Frontal cortex (tissue), 4 donors: ENCODE data around the gene PPIL1. TPM values are rescaled to one million over a fixed set of nuclear protein-coding genes. Genes with fewer than 3 reads are reported as not detected.
A peak's percentile ranks its signal among the peaks of the same experiment; 100 is the strongest.

Experiments used
- DNase-seq, 2 donors: peaks; one replicate each; pipeline ENCODE4 v3.0.0; 2012; ENCODE audit warnings: low spot score in 2 of 2
- FAIRE-seq: peaks from 2 replicates; lab custom pipeline; 2012; peaks lifted over from hg19 to GRCh38; lab: Jason Lieb, UNC
- total RNA-seq: library from RNA; depleted of rRNA; stranded (reverse); fragments of >200 nt; gene quantifications from one replicate; pipeline ENCODE4 v1.2.3, GENCODE V29; 2014
- donor health status: control.
- donor health status: control.
- donor health status: control.

Gene PPIL1
- total RNA-seq, 1 donor from 2014 or later, result 40.8 TPM

DNA sequence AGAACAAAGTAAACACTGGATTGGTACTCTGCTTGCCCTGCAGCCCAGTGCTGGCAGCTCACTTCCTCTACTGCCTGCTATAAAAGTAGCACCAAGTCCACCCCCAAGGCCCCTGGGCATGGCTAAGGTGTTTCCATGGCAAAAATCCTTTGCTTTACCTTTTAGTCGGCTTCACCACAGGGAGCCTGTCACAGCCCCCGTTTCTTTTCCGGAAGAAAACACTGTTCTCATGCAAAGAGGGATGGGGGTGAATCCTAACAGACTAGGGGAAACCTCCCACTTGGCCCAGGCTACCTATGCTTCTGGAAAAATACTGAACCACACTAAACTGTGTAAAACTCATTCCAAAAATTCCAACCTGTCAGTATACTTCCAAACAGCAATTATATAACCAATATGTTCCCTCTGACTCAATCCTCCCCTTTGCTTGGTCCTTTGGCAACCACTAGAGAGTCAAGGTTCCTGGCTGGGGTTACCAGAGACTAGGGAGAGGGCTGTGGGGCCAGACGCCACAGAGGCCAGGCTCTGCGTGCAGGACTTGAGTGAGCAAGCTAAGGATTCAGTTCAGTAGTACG is 16.1 kb downstream of the PPIL1 start:
- FAIRE-seq, result no peak
- DNase-seq, result no peak

- DNase-seq (no peak), FAIRE-seq (no peak)
Measured at GRCh38 chr6:36857325-36857724, 17.3 kb downstream of the PPIL1 start.

DNA sequence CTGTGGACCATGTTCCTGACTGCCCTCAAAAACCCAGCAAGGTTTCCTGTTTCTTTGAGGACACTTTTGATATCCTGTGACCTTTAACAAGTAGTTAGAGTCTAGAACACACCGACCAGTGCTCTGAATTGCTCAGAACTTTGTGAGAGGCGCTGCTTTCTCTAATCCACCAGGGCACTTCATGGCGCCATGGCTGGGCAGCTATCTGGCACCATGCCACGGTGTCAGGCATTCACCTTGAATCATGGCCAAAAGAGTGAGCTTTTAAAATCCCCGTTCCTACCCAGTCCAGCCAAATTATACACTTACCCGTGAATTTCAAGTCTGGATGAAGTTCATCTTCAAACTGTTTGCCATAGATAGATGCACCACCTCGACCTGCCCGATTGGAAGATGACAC is 18.3 kb downstream of the PPIL1 start:
- DNase-seq (no peak), FAIRE-seq (no peak)

DNA sequence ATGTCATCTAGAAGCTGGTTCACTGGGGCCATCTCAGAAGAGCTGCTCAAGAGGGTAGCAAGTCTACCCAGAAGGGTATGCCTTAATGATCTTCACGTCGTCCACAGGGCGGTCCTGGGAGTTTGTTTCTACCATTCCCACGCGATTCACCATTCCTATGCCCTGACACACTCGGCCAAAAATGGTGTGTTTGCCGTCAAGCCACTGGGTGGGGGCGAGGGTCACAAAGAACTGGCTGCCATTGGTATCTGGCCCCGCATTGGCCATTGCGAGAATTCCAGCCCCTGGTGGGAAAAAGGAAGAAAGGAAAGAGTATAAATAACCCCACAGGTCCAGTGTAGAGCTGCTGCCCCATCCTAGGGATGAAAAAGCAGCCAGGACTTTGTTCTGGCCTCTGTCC is 18.9 kb downstream of the PPIL1 start:
- no peak for DNase-seq
- no peak for FAIRE-seq

DNA sequence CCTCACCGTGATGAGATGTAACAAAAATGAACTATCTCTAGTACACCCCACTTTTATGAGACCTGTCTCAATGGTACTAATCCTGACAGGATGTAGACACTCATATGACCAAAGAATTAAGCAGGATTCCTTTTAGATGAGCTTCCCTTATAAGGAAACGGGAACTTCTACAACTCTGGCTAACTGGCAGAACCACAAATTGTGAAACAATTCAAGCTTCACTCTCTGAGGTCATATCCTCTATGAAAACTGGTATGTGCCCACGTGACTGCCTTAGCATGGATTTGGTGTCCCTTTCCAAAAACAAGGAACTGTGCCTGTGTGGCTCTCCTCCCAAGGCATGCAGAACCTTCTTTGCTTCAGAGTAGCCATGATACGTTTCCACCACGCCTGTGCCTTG is 21.3 kb downstream of the PPIL1 start:
- DNase-seq (no peak), FAIRE-seq (no peak)

DNA sequence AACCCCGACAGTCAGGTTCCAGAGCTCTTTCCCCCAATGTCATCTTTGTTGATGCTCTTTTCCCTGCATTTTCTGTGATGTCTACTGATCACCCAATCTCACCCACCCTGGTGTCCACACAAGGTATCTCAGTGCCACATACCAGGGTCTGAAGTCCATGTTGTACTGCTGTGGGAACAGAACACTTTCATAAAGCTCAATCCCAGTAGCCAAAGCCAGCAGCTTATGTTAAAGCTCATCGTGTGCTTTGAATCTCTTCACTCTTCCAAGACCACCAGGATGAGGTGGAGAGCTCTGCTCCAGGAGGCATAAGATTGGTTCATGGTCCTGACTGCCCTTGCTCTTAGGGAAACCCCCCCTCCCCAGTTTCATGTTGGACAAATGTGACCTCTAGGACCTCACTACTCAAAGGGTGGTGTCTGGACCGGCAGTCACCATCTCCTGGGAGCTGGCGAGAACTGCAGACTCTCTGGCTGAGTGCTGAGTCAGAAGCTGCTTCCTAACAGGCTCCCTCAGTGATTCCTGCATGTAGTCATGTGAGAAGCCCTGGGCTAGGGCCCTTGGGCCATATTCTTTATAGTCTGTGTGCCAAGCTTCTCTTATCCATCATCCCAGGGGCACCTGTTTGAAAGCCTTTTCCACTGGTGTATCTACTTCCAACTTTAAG is 22.0 kb downstream of the PPIL1 start:
- DNase-seq (no peak), FAIRE-seq (no peak)

DNA sequence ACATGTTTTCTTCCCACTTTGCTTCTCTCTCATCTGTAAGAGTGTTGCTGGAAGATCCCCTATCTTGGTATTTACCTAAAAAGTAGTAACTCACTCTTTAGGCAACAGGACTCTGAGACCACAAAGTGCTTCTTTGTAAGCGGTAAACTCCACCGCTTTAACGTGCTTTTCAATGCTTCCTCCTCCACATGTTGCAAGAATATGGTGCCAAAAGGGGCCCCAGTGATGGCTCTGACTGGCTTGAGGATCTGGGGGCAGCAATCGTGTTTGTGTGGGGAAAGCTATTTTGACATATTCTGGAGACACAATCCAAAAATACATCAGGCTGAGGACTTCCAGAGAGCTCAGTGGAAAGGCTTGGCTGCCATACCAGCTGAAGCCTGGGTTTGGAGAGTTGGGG is 23.0 kb downstream of the PPIL1 start:
- DNase-seq (no peak), FAIRE-seq (no peak)

- FAIRE-seq (no peak), DNase-seq (peak; percentile 47 to 71)
Measured at GRCh38 chr6:36851149-36851614, 23.4 kb downstream of the PPIL1 start.

DNA sequence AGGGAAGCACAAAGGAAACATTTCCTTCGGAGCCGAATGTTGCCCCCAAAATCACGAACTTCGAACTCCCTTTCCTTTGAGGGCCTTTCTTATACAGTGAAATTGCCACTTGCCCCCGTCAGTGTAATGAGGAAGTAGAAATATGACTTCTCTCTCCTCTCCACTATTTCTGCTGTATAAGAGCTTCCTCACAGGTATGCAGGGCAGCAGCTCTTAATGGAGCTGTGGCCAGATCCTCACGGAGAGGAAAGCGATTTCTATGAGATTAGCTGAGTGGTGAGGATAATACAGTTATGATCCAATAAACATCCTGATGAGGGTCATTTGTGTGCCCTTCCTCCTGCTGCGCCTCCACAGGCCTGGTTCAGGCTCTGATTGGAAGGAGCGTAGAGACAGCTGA is 24.6 kb downstream of the PPIL1 start:
- no peak for FAIRE-seq
- DNase-seq, result no peak

- DNase-seq (no peak), FAIRE-seq (no peak)
Measured at GRCh38 chr6:36848658-36849441, 25.8 kb downstream of the PPIL1 start.

- FAIRE-seq (no peak), DNase-seq (no peak)
Measured at GRCh38 chr6:36847991-36848390, 26.6 kb downstream of the PPIL1 start.

GRCh38 chr6:36847152-36847551 is 27.5 kb downstream of the PPIL1 start:
- no peak for FAIRE-seq
- no peak for DNase-seq

GRCh38 chr6:36845233-36845632 is 29.4 kb downstream of the PPIL1 start:
- DNase-seq (no peak), FAIRE-seq (no peak)

DNA sequence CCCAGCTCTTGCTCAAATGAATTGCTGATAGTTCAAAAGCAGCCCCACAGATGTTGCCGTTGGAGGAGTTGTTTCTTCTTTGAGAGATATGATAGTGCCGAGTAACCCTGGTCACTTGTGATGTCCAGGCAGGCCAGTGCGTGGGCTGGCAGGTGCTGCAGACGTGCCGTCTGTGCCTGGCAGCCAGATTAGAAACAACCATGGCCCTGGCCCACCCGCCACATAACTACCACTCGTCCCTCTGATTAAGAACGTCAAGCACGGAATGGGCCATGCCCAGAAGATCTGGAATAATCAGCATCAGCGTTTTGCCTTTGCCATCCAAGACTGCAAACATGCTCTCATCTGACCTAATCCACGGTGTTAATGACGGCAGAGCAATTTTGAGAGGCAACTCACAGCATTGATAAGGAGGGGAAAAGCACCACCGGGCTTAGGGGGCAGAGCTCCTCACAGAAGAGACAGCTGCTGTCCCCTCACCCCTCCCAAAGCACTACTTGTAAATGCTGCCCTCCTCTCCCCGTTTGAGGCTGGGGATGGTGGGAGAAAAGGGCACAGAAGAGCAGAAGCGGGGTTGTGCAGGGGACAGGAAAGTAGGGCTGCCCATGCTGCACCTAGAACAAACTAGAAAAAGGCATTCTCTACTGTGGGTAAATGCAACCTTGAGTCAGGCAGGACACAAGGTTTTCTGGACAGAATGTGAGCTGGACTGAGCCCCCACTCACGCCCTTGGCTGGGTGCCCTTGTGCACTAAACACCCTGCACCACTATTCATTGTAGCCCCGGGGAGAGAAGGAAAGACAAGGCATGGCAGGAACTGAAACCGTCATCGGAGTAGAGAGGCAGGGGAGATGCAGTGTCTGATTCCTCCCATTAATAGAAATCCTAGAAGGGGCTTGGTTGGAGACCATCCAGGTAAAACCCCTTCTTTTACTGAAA is 30.1 kb downstream of the PPIL1 start:
- DNase-seq, result no peak
- no peak for FAIRE-seq

DNA sequence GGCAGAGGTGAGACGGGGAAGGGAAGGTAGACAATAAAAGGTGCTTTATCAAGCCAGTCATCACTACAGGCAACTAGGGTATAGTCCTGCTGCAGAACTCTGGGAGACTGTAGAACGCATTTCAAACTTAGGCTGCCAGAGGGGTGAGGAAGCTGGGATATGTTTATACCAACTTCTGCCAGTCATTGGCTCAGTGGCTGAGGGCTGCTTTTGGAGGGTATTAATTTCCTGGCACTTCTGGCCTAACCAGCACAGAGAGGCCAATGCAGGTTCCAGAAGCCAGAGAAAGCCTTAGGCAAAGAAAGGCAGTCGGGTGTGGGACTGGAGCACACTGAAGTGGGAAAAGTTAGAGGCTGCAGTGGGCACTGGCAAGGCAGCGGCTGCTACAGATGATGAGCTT is 31.4 kb downstream of the PPIL1 start:
- FAIRE-seq (no peak), DNase-seq (no peak)

- DNase-seq (no peak), FAIRE-seq (no peak)
Measured at GRCh38 chr6:36841756-36842155, 32.8 kb downstream of the PPIL1 start.

GRCh38 chr6:36840432-36841403 is 33.9 kb downstream of the PPIL1 start:
- FAIRE-seq (no peak), DNase-seq (peak in 1 of 2 donors; percentile 40)

GRCh38 chr6:36839749-36840431 is 34.7 kb downstream of the PPIL1 start:
- FAIRE-seq (no peak), DNase-seq (peak; percentile 62 to 68)
